ENCODE measurements around the gene IL18.

GRCh38 chr11:112206071-112206470 lies 42.2 kb upstream of the IL18 start:
- TF ChIP-seq CTCF (IDR thresholded peaks at IDR 0.05) (no peak), POLR2A (IDR thresholded peaks at IDR 0.05) (no peak), EP300 (IDR thresholded peaks at IDR 0.05) (no peak)
